ENCODE measurements around the gene KIAA0930.

DNA sequence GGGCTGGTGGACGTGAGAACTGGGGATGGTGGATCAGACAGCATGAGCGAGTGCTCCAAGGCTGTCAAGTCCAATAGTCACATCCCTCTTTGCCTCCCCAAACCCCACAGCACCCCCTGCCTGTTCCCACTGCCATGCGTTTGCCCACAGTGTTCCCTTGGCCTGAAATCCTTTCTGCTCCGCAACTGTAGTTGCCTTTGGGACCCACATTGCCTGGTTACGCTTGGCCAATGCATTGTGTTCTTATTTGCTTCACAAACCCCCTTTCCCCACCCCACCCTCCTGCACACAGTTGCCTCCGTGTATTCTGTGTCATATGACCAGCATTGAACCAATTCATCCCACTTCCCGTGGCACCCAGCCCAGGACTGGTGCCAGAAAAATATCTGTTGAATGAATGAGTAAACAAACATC lies 2.1 kb upstream of the KIAA0930 start:
- TF ChIP-seq, protein P1, sequence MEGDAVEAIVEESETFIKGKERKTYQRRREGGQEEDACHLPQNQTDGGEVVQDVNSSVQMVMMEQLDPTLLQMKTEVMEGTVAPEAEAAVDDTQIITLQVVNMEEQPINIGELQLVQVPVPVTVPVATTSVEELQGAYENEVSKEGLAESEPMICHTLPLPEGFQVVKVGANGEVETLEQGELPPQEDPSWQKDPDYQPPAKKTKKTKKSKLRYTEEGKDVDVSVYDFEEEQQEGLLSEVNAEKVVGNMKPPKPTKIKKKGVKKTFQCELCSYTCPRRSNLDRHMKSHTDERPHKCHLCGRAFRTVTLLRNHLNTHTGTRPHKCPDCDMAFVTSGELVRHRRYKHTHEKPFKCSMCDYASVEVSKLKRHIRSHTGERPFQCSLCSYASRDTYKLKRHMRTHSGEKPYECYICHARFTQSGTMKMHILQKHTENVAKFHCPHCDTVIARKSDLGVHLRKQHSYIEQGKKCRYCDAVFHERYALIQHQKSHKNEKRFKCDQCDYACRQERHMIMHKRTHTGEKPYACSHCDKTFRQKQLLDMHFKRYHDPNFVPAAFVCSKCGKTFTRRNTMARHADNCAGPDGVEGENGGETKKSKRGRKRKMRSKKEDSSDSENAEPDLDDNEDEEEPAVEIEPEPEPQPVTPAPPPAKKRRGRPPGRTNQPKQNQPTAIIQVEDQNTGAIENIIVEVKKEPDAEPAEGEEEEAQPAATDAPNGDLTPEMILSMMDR (IDR thresholded peaks at IDR 0.05 in 8 of 11, conservative IDR thresholded peaks at IDR 0.05 in 3 of 11): peak in 2 of 11 experiments; percentile 19
- TF ChIP-seq POLR2A (IDR thresholded peaks at IDR 0.05) (no peak), POLR2AphosphoS5 (IDR thresholded peaks at IDR 0.05) (no peak)

Measured in spleen (tissue), 7 donors.